Subcutaneous abdominal adipose tissue (tissue), 5 donors: Measurements from ENCODE around the gene EGR1.

Source experiments
- H3K27ac ChIP-seq: one replicate; pipeline ENCODE4 v1.7.0; 2013; ENCODE audit warnings: low read depth, mild to moderate bottlenecking, inconsistent platforms, low read length, moderate library complexity
- H3K27me3 ChIP-seq, 5 donors: one replicate each; pipeline ENCODE4 v1.7.0; 2013; ENCODE audit warnings: low read length in 5 of 5, inconsistent platforms in 1 of 5; ENCODE audit not compliant: control insufficient read depth in 5 of 5, insufficient read depth in 4 of 5
- H3K36me3 ChIP-seq, 5 donors: one replicate each; pipeline ENCODE4 v1.7.0; 2013; ENCODE audit warnings: low read length in 5 of 5; ENCODE audit not compliant: control insufficient read depth in 5 of 5, insufficient read depth in 5 of 5
- H3K4me1 ChIP-seq, 5 donors: one replicate each; pipeline ENCODE4 v1.7.0; 2013; ENCODE audit warnings: low read length in 5 of 5, mild to moderate bottlenecking in 3 of 5, moderate library complexity in 1 of 5; ENCODE audit not compliant: control insufficient read depth in 5 of 5, insufficient read depth in 5 of 5
- H3K4me3 ChIP-seq, 5 donors: one replicate each; pipeline ENCODE4 v1.7.0; 2013; ENCODE audit warnings: low read length in 5 of 5, low read depth in 1 of 5
- H3K9ac ChIP-seq, 5 donors: one replicate each; pipeline ENCODE4 v1.7.0; 2013; ENCODE audit warnings: low read length in 5 of 5, mild to moderate bottlenecking in 4 of 5, moderate library complexity in 3 of 5
- H3K9me3 ChIP-seq, 5 donors: one replicate each; pipeline ENCODE4 v1.7.0; 2013; ENCODE audit warnings: low read length in 5 of 5; ENCODE audit not compliant: control insufficient read depth in 5 of 5
- donor health status: healthy.
- donor health status: healthy.
- donor health status: healthy.
- donor health status: healthy.
- donor health status: healthy.

The EGR1 gene

DNA sequence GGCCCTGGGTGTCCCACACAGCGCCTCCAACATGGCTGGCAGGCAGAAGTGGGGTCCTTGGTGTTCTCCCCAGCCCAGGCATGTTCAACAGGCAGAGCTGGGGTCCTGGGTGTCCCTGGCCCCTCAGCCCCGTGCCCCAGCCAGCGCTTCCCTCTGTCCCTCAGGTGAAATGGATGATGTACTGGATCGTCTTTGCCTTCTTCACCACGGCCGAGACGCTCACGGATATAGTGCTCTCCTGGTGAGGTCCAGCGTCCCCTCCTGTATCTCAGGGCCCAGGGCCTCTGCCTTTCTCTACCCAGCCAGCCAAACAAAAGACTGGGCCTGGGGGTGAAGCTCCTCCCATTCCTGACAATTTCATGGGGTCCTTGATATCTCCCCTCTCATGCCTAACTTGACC is 24.1 kb upstream of the EGR1 start:
- no peaks in the 10 kb centered on the region for H3K27me3 ChIP-seq
- peaks cover 4 to 57% (median 43%) of the 10 kb centered on the region in 5 donors for H3K4me1 ChIP-seq
- no peak overlapping the region for H3K27ac ChIP-seq
- no peak overlapping the region for H3K4me3 ChIP-seq
- H3K36me3 ChIP-seq, result peaks cover 0 to 4% (median 3%) of the 10 kb centered on the region in 5 donors
- no peak overlapping the region for H3K9ac ChIP-seq
- H3K9me3 ChIP-seq, result no peaks in the 10 kb centered on the region

DNA sequence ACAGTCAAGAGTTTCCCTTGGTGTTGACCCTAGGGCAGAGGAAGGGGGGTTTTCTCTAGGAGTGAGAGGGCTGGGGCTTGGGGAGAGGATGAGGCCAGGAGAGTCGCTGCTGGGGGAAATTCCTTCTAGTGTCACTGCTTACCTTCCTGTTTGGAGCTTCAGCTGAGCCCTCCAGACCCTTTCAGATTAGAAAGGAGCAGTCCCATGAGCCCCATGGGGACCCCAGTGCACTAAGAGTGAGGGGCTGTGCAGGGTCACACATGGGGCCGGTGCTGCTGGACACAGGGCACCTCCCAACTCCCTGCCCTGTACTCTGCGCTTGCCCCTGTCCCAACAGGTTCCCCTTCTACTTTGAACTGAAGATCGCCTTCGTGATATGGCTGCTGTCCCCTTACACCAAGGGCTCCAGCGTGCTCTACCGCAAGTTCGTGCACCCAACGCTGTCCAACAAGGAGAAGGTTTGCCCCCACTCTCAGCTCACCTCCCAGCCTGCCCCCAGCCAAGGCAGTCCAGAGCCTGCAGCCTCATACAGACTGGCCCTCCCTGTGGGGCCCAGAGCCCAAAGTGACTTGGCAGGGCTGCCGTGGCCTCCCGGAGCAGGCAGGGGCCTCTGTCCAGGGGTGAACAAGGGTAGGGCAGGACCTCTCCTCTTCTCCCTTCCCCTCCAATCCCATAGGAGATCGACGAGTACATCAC is 21.1 kb upstream of the EGR1 start:
- Histone ChIP-seq H3K4me1 (peaks cover 0 to 32% (median 22%) of the 10 kb centered on the region in 5 donors), H3K27ac (no peak overlapping the region), H3K27me3 (no peaks in the 10 kb centered on the region), H3K9me3 (no peaks in the 10 kb centered on the region), H3K4me3 (no peak overlapping the region), H3K9ac (peak overlapping the region in 1 of 5 donors; percentile 35), H3K36me3 (peaks cover 0 to 2% (median 0%) of the 10 kb centered on the region in 5 donors)

DNA sequence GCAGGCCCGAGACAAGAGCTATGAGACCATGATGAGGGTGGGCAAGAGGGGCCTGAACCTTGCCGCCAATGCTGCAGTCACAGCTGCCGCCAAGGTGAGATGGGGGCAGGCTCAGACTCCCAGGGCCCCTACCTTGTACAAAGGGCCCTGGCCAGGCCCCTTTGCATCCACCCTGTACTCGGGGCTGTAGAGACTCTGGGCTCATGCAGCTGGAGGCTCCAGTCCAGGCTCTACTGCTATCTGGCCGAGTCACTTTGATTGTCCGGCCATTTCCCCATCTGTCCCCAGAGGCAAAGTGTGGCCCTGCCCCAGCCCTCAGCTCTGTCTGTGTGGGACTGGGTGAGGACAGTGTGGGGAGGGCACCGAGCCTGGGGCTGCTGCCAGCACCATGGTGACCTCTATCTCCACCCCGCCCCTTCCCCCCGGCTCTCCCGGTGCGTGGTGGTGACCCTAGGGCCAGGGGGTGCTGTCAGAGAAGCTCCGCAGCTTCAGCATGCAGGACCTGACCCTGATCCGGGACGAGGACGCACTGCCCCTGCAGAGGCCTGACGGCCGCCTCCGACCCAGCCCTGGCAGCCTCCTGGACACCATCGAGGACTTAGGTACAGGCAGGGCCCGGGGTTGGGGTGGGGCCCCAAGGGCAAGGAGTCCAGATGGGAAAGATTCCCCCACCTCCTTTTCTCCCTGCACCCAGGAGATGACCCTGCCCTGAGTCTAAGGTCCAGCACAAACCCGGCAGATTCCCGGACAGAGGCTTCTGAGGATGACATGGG is 20.3 kb upstream of the EGR1 start:
- no peak overlapping the region for H3K4me3 ChIP-seq

DNA sequence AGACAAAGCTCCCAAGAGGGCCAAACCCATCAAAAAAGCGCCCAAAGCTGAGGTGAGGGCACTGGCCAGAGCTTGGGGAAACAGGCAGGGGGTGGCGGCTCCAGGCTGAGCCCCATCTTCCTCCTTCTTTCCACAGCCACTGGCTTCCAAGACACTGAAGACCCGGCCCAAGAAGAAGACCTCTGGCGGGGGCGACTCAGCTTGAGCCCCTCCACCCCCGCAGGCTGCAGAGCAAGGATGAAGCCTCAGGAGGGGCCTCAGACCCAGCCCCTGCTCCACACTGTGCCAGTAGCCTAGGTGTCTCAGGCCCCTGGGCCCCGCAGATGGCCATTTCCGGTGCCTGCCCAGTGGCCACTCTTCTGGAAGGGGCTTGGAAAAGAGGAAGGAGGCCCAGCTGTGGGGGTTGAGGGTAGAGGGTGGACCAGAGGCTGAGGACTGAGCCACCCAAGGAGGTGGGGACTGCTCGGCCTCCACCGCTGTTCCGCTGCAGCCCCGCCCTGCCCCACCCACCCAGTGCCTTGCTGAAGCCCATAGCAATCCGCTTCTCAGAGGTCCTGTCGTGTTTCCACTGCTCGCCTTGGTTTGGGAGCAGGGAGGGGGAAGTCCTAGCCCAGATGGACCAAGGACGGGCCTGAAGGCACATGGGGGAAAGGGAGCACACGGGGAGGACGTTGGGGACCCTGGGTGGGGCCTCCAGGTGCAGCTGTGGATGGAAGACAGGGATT is 19.6 kb upstream of the EGR1 start:
- no peaks in the 10 kb centered on the region for H3K9me3 ChIP-seq
- H3K4me3 ChIP-seq, result no peak overlapping the region
- no peak overlapping the region for H3K9ac ChIP-seq
- H3K4me1 ChIP-seq, result peaks cover 2 to 22% (median 20%) of the 10 kb centered on the region in 5 donors
- H3K27me3 ChIP-seq, result no peaks in the 10 kb centered on the region
- H3K36me3 ChIP-seq, result peaks cover 0 to 2% (median 0%) of the 10 kb centered on the region in 5 donors
- H3K27ac ChIP-seq, result no peak overlapping the region

More for the DNA sequence above, 20.3 kb upstream of the EGR1 start:
- Histone ChIP-seq H3K36me3 (peaks cover 0 to 2% (median 0%) of the 10 kb centered on the region in 5 donors), H3K27ac (no peak overlapping the region), H3K9me3 (no peaks in the 10 kb centered on the region), H3K4me1 (peaks cover 0 to 29% (median 20%) of the 10 kb centered on the region in 5 donors), H3K27me3 (no peaks in the 10 kb centered on the region), H3K9ac (no peak overlapping the region)

DNA sequence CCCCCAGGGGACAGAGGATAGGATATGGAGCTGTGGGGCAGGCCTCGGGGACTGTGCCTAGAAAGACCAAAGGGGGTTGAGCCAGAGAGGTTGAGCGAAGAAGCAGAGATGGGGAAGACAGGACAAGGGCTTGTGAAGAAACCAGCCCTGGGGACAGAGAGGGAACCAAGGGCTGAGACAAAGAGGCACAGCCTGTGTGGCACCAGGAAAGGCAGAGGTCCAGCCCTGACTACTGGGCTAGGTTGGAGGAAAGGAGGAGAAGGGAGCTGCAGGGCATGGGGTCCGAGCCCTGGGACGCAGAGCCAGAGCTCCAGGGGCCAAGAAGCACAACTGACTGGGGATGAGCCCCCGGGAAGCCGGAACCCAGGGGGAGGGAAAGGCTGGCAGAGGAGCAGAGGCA is 17.2 kb upstream of the EGR1 start:
- H3K9ac ChIP-seq, result no peak overlapping the region
- H3K36me3 ChIP-seq, result peaks cover 0 to 2% (median 0%) of the 10 kb centered on the region in 5 donors
- H3K9me3 ChIP-seq, result no peaks in the 10 kb centered on the region
- H3K27ac ChIP-seq, result no peak overlapping the region
- H3K4me3 ChIP-seq, result no peak overlapping the region
- H3K27me3 ChIP-seq, result no peaks in the 10 kb centered on the region
- peaks cover 2 to 22% (median 17%) of the 10 kb centered on the region in 5 donors for H3K4me1 ChIP-seq

DNA sequence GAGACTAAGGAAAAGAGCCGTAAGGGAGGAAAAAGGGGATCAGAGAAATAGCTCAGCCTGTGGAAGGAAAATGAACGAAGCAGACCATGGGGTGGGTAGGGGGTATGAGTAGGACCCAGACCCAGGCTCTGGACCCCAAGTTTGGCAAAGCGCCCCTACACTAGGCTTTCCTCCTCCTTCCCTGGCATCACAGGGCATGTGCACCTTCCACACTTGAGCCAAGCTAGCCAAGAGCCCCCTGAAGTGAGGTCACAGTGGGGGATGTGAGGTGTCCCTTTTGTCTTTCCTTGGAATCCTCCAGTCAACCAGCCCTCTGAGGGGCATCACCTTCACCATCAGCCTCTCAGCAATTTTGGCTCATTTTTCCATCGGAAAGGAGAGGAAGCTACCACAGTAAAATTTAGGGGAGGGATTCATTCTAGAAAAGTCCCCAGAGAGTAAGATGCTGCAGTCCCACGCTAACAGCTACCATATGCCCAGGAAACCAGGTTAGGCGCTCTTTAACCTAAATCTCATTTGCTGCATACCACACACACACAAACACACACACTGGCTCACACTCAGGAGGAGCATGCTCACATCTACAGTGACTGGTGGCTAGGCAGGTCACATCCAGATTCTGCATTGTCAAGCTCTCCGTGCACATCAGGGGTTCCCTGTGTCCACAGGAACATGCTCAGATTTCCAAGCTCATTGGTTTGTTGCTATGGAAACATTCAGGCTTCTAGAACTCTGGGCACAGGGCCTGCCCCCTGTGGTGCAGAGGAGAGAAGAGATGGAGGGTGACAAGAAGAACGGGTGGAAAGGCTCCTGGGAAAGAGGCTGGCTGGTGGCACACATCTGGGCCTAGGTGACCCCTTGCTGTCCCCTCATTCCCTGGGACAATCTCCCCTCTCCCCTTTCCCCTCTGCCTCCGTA is 16.5 kb upstream of the EGR1 start:
- Histone ChIP-seq H3K4me3 (no peak overlapping the region), H3K27me3 (peaks cover 0 to under 1% (median 0%) of the 10 kb centered on the region in 5 donors), H3K36me3 (peaks cover 0 to 2% (median 0%) of the 10 kb centered on the region in 5 donors), H3K27ac (no peak overlapping the region), H3K9ac (no peak overlapping the region), H3K4me1 (peaks cover 2 to 18% (median 12%) of the 10 kb centered on the region in 5 donors), H3K9me3 (no peaks in the 10 kb centered on the region)

DNA sequence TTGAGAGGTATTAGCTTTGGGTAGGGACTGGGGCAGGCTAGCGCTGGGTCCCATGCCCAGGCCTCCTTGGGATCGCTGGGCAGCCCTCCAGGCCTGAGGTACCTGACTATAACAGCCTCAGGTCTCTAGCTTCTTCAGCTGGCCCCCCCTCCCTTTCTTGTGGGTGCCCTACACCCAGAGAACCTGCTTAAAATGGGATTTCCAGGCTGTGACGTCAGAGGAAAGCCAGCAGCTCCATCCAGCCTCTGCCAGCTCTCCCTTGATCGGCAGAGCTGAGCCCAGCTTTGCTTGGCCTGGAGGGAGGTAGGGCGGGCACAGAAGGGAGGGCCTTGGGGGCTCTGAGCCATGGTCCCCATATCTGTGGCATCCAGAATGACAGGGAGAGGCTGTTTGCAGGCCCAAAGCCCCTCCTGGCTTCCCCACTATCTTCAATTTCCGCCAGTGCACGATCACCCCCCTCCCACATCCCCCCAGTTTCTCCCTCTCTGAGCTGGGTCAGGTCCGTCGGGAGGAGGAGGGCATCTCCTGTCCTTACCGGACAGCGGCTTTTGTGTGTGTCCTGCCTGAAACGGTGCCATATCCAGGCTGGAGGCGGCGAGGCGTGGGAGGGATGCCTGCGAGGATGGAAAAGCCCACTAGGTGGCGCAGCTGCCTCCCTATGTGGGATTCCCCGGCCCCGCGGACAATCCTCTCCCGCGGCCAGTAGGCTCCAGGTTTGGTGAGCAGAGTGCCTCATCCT is 15.6 kb upstream of the EGR1 start:
- peak overlapping the region in 1 of 5 donors; percentile 22 for H3K4me3 ChIP-seq
- peaks cover 2 to 8% (median 7%) of the 10 kb centered on the region in 5 donors for H3K4me1 ChIP-seq
- H3K27me3 ChIP-seq, result peaks cover 0 to 5% (median 0%) of the 10 kb centered on the region in 5 donors
- no peaks in the 10 kb centered on the region for H3K9me3 ChIP-seq
- H3K36me3 ChIP-seq, result no peaks in the 10 kb centered on the region
- peak overlapping the region in 2 of 5 donors; percentile 30 to 45 for H3K9ac ChIP-seq
- no peak overlapping the region for H3K27ac ChIP-seq

DNA sequence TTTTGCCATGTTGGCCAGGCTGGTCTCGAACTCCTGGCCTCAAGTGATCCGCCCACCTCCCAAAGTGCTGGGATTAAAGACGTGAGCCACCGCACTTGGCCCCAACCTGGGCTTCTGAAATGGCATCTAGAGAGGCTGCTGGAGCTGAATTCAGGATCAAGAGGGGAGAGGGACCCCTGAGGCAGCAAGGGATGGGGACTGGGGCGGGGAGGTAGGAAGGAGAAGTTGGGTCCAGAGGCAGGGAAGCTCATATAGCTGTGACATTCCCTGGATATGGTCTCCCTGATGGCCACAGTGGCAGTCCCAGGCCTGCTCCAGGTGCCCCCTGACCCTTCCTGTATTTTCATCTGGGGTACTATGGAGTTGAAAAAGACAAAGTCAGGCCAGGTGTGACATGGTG is 14.3 kb upstream of the EGR1 start:
- H3K27me3 ChIP-seq, result peaks cover 0 to 5% (median 0%) of the 10 kb centered on the region in 5 donors

DNA sequence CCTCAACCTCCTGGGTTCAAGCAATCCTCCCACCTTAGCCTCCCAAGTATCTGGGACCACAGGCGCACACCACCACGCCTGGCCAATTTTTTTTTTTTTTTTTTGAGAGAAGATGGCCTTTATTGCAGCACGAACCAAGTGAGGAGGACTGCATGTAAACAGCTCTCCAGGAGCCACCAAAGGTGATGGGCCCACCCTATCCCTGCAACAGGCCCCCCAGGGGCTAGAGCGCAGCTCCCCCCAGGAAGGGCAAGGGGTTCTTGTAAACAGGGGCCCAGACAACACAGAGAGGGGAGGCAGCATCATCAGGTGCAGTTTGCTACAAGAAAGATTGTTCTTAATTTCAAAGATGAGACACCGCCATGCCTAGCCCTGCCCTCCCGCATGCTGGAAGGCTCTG is 12.6 kb upstream of the EGR1 start:
- H3K27me3 ChIP-seq, result peaks cover 0 to 8% (median 3%) of the 10 kb centered on the region in 5 donors
- H3K4me1 ChIP-seq, result peaks cover 2 to 6% (median 4%) of the 10 kb centered on the region in 5 donors
- no peak overlapping the region for H3K4me3 ChIP-seq
- no peak overlapping the region for H3K27ac ChIP-seq
- H3K9me3 ChIP-seq, result no peaks in the 10 kb centered on the region
- no peaks in the 10 kb centered on the region for H3K36me3 ChIP-seq
- no peak overlapping the region for H3K9ac ChIP-seq

More for the DNA sequence above, 14.3 kb upstream of the EGR1 start:
- H3K4me3 ChIP-seq, result no peak overlapping the region
- no peaks in the 10 kb centered on the region for H3K9me3 ChIP-seq
- peaks cover 2 to 6% (median 4%) of the 10 kb centered on the region in 5 donors for H3K4me1 ChIP-seq
- no peak overlapping the region for H3K27ac ChIP-seq
- no peak overlapping the region for H3K9ac ChIP-seq
- no peaks in the 10 kb centered on the region for H3K36me3 ChIP-seq
